Tongue (tissue), 2 donors: ENCODE measurements around the gene ELOVL2. TPM values are rescaled to one million over a fixed set of nuclear protein-coding genes. Genes with fewer than 3 reads are reported as not detected.
A peak's percentile ranks its signal among the peaks of the same experiment; 100 is the strongest.
"Not testable (repeated sequence)": the region's sequence is repeated elsewhere in the genome, so short reads cannot be mapped to it uniquely, and the experiment has no call there.

Source experiments
- DNase-seq: peaks from one replicate; pipeline ENCODE4 v3.0.0-alpha.2; 2015
- total RNA-seq: library from RNA; depleted of rRNA; stranded (reverse); fragments of >200 nt; gene quantifications from one replicate; pipeline ENCODE4 v1.2.3, GENCODE V29; 2014

ELOVL2 gene
- total RNA-seq, 1 donor from 2014 or later, result 1.4 TPM

GRCh38 chr6:11021003-11021402 lies 23.1 kb downstream of the ELOVL2 start:
- no peak for DNase-seq

DNA sequence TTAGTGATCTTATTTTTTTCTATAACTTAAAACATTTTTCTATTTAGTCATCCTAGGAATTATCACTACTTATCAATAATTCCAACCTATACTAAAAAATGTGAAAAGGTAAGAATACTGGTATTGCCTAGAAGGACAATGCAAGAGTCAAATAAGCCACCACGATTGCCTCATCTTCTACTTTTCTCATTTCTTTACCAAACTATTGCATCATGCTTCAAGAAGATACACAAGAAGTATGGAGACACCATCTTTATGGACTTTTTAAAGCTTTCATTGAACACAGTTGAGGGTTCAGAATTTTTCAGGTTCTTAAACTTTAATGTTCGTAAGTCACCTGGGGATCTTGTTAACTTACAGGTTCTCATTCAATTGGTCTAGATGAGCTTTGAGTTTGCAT lies 25.9 kb downstream of the ELOVL2 start:
- DNase-seq, result no peak

DNA sequence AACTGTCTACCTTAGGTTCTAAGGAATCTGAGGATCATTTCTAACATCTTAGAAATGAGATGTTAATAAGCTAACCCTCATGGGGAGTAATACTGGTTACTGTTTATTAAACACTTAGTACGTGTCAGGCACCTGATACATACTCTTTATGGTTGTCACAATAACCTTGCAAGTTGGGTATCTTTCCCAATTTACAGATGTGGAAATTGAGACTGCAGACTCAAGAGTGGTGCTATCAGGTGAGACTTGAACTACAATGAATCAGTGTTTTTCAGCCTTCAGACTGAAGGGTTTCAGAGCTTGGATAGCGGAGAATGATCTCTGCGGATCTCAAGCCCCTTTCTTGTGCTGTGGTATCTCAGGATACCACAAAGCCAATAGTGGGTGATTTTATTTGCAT lies 27.0 kb downstream of the ELOVL2 start:
- DNase-seq, result no peak

DNA sequence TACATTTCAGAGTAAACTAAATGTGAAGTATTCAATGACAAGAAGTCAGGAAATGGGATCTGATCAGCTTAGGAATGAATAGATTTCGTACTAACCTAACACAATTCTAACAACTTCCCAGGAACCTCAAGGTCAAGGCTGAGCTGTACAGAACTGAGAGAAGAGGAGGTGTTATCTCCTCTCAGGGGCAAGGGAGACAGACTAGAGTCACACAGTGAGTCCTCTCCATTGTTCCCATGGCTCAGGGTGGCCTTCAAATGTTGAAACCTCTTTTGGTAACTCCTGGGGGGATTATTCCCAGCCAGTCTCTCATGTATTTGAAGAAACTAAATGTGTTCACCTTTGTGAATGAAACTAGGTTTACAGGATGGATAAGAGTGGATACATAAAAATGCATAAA lies 27.7 kb downstream of the ELOVL2 start:
- DNase-seq, result no peak

- DNase-seq, result no peak
These were observed 29.0 kb downstream of the ELOVL2 start for GRCh38 chr6:11015102-11015501.

- DNase-seq, result no peak
These were observed 30.4 kb downstream of the ELOVL2 start for GRCh38 chr6:11013721-11014070.

DNA sequence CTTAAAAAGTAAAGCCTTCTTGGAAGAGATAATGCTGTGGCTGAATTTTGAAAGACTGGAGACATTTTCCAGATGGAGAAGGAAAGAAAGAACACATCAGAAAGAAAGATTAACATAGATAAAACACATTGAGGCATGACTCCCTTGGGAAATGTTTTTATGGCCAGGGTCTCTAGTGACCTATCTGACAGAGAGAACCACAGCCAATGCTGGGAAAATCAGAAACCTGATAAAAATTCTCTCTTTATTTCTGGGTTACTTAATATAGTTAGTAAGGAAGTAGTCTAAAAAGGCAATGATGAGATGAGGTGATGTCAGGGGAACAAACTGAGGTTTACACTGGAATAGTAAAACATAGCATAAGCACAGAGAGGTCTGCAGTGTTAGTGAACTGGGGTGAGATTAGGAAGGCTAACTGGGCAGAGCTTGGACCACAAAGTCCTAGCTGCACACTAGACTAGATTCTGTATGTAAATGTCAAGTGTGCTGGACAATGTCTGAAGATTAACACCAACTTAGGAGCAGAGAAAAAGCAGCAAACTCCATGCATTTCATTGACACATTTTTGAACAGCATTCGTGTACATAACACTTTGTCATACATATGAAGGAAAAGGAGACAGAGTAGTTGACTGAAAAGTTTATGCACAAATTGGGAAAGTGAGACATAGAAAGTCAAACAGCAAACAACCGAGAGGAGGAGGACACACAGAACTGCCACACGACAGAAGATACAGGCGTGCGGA lies 31.0 kb downstream of the ELOVL2 start:
- no peak for DNase-seq

- DNase-seq, result no peak
These were observed 31.8 kb downstream of the ELOVL2 start for GRCh38 chr6:11012295-11012754.

DNA sequence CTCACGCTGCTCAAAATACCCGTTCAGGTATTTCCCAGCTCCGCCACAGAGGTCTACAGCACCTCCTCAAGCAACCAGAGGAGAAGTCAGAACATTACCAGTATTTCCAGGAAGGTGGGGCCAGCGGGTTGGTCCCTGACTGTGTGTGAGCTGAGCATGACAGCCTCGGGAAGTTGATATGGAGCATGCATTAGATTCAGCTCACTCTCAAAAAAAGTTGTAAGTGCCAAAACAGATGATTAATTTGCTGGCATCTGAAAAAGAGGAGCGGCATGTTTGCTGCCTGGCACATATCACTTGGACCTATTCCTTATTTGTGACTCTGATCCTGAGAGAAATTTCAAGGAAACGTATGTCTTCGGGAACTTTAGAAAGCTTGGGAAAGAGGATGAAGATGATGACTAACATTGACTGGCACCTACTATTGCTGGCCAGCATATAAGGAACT lies 32.3 kb downstream of the ELOVL2 start:
- DNase-seq, result peak; percentile 19

GRCh38 chr6:11009353-11009752 lies 34.8 kb downstream of the ELOVL2 start:
- no peak for DNase-seq

DNA sequence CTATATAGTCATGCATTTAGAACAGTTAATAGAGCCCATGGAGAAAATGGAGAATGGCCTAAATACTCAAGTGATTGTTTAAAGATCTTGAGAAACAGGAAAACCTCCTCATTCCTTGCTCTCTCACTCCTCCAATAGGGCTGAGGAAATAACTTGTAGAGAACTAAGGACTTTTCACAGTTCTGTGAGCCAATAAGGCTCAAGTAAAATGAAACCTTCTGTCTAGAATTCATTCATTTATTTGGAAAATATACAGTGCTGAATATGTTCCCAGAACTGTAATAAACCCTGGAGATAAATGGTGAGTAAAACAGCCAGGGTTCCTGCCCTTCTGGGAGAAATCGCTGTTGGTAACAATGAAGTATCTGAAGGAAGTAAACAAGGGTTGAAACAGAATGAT lies 35.3 kb downstream of the ELOVL2 start:
- peak; percentile 11 for DNase-seq

- DNase-seq, result no peak
These were observed 36.1 kb downstream of the ELOVL2 start for GRCh38 chr6:11007715-11008608.

DNA sequence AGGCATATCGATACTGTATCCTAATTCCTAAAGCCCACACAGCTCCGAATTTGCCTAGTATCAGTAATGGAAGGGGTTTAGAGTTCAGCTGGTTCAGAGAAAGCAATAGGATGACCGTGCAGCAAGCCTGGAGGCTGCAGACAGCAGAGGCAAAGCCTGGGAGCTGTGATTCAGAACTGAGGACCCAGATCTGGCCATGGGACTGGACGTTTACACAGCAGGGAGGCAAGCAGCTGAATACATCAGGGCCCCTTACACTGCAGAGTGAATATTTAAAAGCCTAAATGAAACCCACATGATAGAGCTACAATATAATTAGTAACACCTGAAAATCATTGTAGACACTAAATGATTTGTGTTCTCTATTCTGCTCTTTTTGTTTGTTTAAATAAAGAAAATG lies 38.0 kb downstream of the ELOVL2 start:
- DNase-seq, result peak; percentile 9

GRCh38 chr6:11003297-11003696 lies 40.8 kb downstream of the ELOVL2 start:
- DNase-seq, result not testable (repeated sequence)

DNA sequence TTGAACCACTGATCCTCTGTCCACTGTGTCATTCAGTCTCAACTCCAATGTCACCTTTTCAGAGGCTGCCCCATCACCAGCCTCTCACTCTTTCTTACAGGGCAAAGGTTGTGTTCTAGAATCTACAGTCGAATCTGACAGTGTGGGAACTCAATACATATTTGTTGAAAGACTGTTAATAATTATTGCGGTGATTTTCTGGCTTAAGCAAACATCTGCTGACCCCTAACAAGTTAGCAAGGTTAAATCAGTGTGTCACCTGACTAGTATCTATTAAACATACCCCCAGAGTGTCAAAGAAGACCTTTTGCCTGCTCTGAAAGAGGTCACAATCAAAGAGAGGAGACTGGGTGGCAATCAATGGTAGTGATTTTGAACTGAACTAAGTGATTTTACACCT lies 41.9 kb downstream of the ELOVL2 start:
- DNase-seq, result no peak

- peak; percentile 61 for DNase-seq
These were observed 44.1 kb downstream of the ELOVL2 start for GRCh38 chr6:10999994-11000393.

- DNase-seq, result no peak
These were observed 48.9 kb downstream of the ELOVL2 start for GRCh38 chr6:10995114-10995707.

DNA sequence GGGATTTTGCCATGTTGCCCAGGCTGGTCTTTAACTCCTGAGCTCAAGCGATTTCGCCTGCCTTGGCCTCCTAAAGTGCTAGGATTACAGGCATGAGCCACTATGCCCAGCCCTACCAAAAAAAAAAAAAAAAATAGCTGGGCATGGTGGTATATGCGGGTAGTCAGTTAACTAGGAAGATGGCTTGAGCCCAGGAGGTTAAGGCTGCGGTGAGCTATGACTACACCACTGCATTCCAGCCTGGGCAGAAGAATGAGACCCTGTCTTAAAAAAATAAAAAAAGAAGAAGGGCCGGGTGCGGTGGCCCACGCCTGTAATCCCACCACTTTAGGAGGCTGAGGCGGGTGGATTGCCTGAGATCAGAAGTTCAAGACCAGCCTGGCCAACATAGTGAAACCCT lies 50.2 kb downstream of the ELOVL2 start:
- DNase-seq, result no peak

- no peak for DNase-seq
These were observed 53.0 kb downstream of the ELOVL2 start for GRCh38 chr6:10991115-10991514.

- DNase-seq, result no peak
These were observed 54.5 kb downstream of the ELOVL2 start for GRCh38 chr6:10989587-10989986.

DNA sequence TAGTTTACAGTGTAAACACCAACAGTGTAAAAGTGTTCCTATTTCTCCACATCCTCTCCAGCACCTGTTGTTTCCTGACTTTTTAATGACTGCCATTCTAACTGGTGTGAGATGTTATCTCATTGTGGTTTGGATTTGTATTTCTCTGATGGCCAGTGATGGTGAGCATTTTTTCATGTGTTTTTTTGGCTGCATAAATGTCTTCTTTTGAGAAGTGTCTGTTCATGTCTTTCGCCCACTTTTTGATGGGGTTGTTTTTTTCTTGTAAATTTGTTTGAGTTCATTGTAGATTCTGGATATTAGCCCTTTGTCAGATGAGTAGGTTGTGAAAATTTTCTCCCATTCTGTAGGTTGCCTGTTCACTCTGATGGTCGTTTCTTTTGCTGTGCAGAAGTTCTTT lies 59.1 kb downstream of the ELOVL2 start:
- not testable (repeated sequence) for DNase-seq

DNA sequence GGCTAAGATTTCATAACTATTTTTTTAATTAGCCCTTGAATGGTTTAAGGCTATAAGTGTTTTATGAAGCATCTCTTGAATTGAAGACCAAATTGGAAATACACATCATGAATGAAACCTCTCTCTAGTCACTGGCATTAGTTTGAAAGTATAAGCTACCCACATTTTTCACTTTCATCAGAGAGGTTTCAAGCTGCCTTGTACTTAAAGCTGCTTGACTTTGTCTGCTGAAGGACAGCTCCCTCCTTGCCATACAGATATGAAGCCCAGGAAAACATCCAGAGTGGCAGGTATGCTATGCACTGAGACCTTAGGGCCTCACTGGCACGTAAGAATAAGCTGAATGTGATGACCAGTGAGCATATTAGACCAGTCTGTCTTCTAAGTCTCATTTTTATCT lies 62.7 kb downstream of the ELOVL2 start:
- DNase-seq, result no peak

GRCh38 chr6:10979603-10980002 lies 64.5 kb downstream of the ELOVL2 start:
- no peak for DNase-seq
